Liver (tissue), 9 donors: ENCODE measurements around the gene CYTH3. TPM values are rescaled to one million over a fixed set of nuclear protein-coding genes. Genes with fewer than 3 reads are reported as not detected.
A peak's percentile ranks its signal among the peaks of the same experiment; 100 is the strongest.

Source experiments
- DNase-seq: peaks from one replicate; pipeline ENCODE4 v3.0.0-alpha.2; 2017; ENCODE audit warnings: low spot score
- H3K27ac ChIP-seq, 2 donors: one replicate each; pipeline ENCODE4 v1.7.0; 2013; ENCODE audit warnings: inconsistent platforms in 2 of 2, low read length in 2 of 2, control low read depth in 1 of 2, low read depth in 1 of 2, mild to moderate bottlenecking in 1 of 2
- H3K27me3 ChIP-seq, 4 donors: one replicate each; pipeline versions ENCODE4 v1.6.1 to v1.7.0; 2013; ENCODE audit warnings: low read length in 3 of 4, inconsistent platforms in 1 of 4, mild to moderate bottlenecking in 1 of 4, moderate library complexity in 1 of 4; ENCODE audit not compliant: control insufficient read depth in 4 of 4, insufficient read depth in 4 of 4
- H3K36me3 ChIP-seq, 4 donors: one replicate each; pipeline versions ENCODE4 v1.6.1 to v1.7.0; 2013; ENCODE audit warnings: low read length in 3 of 4, mild to moderate bottlenecking in 3 of 4, low read depth in 1 of 4, moderate library complexity in 1 of 4; ENCODE audit not compliant: control insufficient read depth in 4 of 4, insufficient read depth in 3 of 4
- H3K4me1 ChIP-seq, 4 donors: one replicate each; pipeline versions ENCODE4 v1.6.1 to v1.7.0; 2013; ENCODE audit warnings: low read length in 3 of 4, mild to moderate bottlenecking in 3 of 4, moderate library complexity in 1 of 4; ENCODE audit not compliant: control insufficient read depth in 4 of 4, insufficient read depth in 4 of 4
- H3K4me3 ChIP-seq, 3 donors: one replicate each; pipeline versions ENCODE4 v1.6.1 to v1.7.0; 2013; ENCODE audit warnings: low read length in 3 of 3, control low read depth in 1 of 3, low read depth in 1 of 3, mild to moderate bottlenecking in 1 of 3
- H3K9ac ChIP-seq, 2 donors: one replicate each; pipeline ENCODE4 v1.7.0; 2013; ENCODE audit warnings: low read length in 2 of 2, mild to moderate bottlenecking in 2 of 2, moderate library complexity in 2 of 2, control low read depth in 1 of 2, low read depth in 1 of 2
- H3K9me3 ChIP-seq, 4 donors: one replicate each; pipeline versions ENCODE4 v1.6.1 to v1.7.0; 2013; ENCODE audit warnings: low read length in 3 of 4; ENCODE audit not compliant: control insufficient read depth in 4 of 4
- ATF3 ChIP-seq: IDR thresholded peaks from 2 replicates; pipeline ENCODE4 v1.6.1; 2016; ENCODE audit warnings: antibody characterized with exemption
- EGR1 ChIP-seq, 2 donors: IDR thresholded peaks; 2 replicates each; pipeline ENCODE4 v1.6.1; 2016 to 2018; ENCODE audit warnings: antibody characterized with exemption in 2 of 2, low read depth in 2 of 2
- FOXA2 ChIP-seq: IDR thresholded peaks from 2 replicates; pipeline ENCODE4 v1.6.1; 2016; ENCODE audit warnings: antibody characterized with exemption
- HNF4G ChIP-seq: IDR thresholded peaks from 2 replicates; pipeline ENCODE4 v1.6.1; 2016; ENCODE audit warnings: antibody characterized with exemption
- NR2F2 ChIP-seq: IDR thresholded peaks from 2 replicates; pipeline ENCODE4 v1.6.1; 2016; ENCODE audit warnings: antibody characterized with exemption
- RXRA ChIP-seq, 2 donors: IDR thresholded peaks; 2 replicates each; pipeline ENCODE4 v1.6.1; 2017 to 2018; ENCODE audit warnings: antibody characterized with exemption in 2 of 2, mild to moderate bottlenecking in 1 of 2
- SP1 ChIP-seq: IDR thresholded peaks from 2 replicates; pipeline ENCODE4 v1.6.1; 2018; ENCODE audit warnings: antibody characterized with exemption, mild to moderate bottlenecking
- TAF1 ChIP-seq: conservative IDR thresholded peaks from 2 replicates; pipeline ENCODE4 v1.6.1; 2016; ENCODE audit warnings: antibody characterized with exemption, mild to moderate bottlenecking
- YY1 ChIP-seq: IDR thresholded peaks from 2 replicates; pipeline ENCODE4 v1.6.1; 2016; ENCODE audit warnings: antibody characterized with exemption, mild to moderate bottlenecking
- ZBTB33 ChIP-seq: IDR thresholded peaks from 2 replicates; pipeline ENCODE4 v1.6.1; 2016; ENCODE audit warnings: antibody characterized with exemption
- WGBS: extraction: QIAGEN DNeasy Blood & Tissue Kit; methylation state at CpG from one replicate; pipeline ENCODE4 v1.1.7; 2013; 5-methylcytosine and 5-hydroxymethylcytosine counted together
- polyA plus RNA-seq, 2 donors: library from polyadenylated mRNA; stranded (reverse) in 1 of 2; unstranded in 1 of 2; fragments of 200-250 nt in 1 of 2; fragments of >200 nt in 1 of 2; fragmentation: Nextera tagmentation in 1 of 2; extraction: Ambion mirVana in 1 of 2; gene quantifications; one replicate each; pipeline versions ENCODE4 v1.2.1 to v1.2.3, GENCODE V29; 2013 to 2015
- total RNA-seq, 2 donors: library from RNA; depleted of rRNA; stranded (reverse); fragments of >200 nt; gene quantifications; one replicate each; pipeline ENCODE4 v1.2.3, GENCODE V29; 2014
- TF ChIP-seq, protein P1 (sequence below): IDR thresholded peaks from 2 replicates; pipeline ENCODE4 v1.6.1; 2016; ENCODE audit warnings: antibody characterized with exemption
- TF ChIP-seq, protein P2 (sequence below): IDR thresholded peaks from 2 replicates; pipeline ENCODE4 v1.6.1; 2016; ENCODE audit warnings: antibody characterized with exemption, mild to moderate bottlenecking
- donor health status: healthy.
- donor health status: healthy.
- donor health status: healthy.
- donor health status: healthy.
- donor health status: healthy.

The CYTH3 gene
- total and polyA plus RNA-seq, 4 donors: 1.1 to 6.3 (median 3.7) TPM

- 65% methylated on average over 5 of the region's 5 CpGs for WGBS
- no peak overlapping the region for H3K4me3 ChIP-seq
- DNase-seq: no peak
- H3K4me1 ChIP-seq: peaks cover 0 to 5% (median 3%) of the 10 kb centered on the region in 4 donors
- H3K9ac ChIP-seq: no peak overlapping the region
- TF ChIP-seq ZBTB33 (no peak), SP1 (no peak), NR2F2 (peak; percentile 32), FOXA2 (no peak), TAF1 (no peak)
- H3K27me3 ChIP-seq: no peaks in the 10 kb centered on the region
- H3K36me3 ChIP-seq: no peaks in the 10 kb centered on the region
- no peaks in the 10 kb centered on the region for H3K9me3 ChIP-seq
- no peak overlapping the region for H3K27ac ChIP-seq
These were observed 13.8 kb downstream of the CYTH3 start for GRCh38 chr7:6258440-6259182.

DNA sequence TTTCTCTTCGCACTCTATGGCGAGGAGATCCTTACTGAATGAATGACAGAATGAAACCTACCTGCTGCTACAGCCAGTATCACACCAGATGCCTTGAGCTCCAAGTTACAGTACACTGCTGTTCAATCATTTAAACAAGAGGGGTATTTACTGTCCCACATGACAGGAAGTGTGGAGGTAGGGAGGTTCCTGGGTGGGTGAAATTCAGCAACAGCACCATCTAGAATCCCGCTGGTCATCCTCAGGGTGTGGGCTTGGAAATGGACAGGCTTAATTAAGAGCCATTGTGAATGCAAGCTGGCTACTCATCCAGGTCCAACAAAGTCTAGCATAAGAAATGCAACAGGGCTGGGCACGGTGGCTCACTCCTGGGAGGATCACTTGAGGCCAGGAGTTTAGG, 14.7 kb downstream of the CYTH3 start:
- H3K9ac ChIP-seq: no peak overlapping the region
- WGBS: 96% methylated on average over 4 of the region's 4 CpGs

More for the DNA sequence above, 14.7 kb downstream of the CYTH3 start:
- H3K9me3 ChIP-seq: no peaks in the 10 kb centered on the region
- H3K36me3 ChIP-seq: no peaks in the 10 kb centered on the region
- no peak for TF ChIP-seq YY1
- no peak for TF ChIP-seq ATF3
- no peak for TF ChIP-seq NR2F2
- TF ChIP-seq, protein P1, sequence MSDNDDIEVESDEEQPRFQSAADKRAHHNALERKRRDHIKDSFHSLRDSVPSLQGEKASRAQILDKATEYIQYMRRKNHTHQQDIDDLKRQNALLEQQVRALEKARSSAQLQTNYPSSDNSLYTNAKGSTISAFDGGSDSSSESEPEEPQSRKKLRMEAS: no peak
- TF ChIP-seq ZBTB33: no peak
- no peak for TF ChIP-seq RXRA (IDR thresholded peaks at IDR 0.05)
- no peak for TF ChIP-seq HNF4G
- no peak for TF ChIP-seq EGR1 (IDR thresholded peaks at IDR 0.05; ENCODE audit: low read depth in 2 of 2)
- TF ChIP-seq SP1: no peak
- TF ChIP-seq, protein P2, sequence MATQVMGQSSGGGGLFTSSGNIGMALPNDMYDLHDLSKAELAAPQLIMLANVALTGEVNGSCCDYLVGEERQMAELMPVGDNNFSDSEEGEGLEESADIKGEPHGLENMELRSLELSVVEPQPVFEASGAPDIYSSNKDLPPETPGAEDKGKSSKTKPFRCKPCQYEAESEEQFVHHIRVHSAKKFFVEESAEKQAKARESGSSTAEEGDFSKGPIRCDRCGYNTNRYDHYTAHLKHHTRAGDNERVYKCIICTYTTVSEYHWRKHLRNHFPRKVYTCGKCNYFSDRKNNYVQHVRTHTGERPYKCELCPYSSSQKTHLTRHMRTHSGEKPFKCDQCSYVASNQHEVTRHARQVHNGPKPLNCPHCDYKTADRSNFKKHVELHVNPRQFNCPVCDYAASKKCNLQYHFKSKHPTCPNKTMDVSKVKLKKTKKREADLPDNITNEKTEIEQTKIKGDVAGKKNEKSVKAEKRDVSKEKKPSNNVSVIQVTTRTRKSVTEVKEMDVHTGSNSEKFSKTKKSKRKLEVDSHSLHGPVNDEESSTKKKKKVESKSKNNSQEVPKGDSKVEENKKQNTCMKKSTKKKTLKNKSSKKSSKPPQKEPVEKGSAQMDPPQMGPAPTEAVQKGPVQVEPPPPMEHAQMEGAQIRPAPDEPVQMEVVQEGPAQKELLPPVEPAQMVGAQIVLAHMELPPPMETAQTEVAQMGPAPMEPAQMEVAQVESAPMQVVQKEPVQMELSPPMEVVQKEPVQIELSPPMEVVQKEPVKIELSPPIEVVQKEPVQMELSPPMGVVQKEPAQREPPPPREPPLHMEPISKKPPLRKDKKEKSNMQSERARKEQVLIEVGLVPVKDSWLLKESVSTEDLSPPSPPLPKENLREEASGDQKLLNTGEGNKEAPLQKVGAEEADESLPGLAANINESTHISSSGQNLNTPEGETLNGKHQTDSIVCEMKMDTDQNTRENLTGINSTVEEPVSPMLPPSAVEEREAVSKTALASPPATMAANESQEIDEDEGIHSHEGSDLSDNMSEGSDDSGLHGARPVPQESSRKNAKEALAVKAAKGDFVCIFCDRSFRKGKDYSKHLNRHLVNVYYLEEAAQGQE: no peak
- no peak for TF ChIP-seq FOXA2
- H3K4me3 ChIP-seq: no peak overlapping the region
- H3K27ac ChIP-seq: no peak overlapping the region
- H3K4me1 ChIP-seq: peaks cover 0 to 5% (median 3%) of the 10 kb centered on the region in 4 donors
- no peaks in the 10 kb centered on the region for H3K27me3 ChIP-seq
- no peak for DNase-seq
